NOMO-1 treated with dmso at 0.1 percent for 144 hours (cell line): Measurements from ENCODE around the gene STK25.

Source experiments
- DNase-seq: peaks from one replicate; lab custom pipeline; 2025; ENCODE audit not compliant: unreplicated experiment; lab: John Stamatoyannopoulos, UW

The STK25 gene

DNA sequence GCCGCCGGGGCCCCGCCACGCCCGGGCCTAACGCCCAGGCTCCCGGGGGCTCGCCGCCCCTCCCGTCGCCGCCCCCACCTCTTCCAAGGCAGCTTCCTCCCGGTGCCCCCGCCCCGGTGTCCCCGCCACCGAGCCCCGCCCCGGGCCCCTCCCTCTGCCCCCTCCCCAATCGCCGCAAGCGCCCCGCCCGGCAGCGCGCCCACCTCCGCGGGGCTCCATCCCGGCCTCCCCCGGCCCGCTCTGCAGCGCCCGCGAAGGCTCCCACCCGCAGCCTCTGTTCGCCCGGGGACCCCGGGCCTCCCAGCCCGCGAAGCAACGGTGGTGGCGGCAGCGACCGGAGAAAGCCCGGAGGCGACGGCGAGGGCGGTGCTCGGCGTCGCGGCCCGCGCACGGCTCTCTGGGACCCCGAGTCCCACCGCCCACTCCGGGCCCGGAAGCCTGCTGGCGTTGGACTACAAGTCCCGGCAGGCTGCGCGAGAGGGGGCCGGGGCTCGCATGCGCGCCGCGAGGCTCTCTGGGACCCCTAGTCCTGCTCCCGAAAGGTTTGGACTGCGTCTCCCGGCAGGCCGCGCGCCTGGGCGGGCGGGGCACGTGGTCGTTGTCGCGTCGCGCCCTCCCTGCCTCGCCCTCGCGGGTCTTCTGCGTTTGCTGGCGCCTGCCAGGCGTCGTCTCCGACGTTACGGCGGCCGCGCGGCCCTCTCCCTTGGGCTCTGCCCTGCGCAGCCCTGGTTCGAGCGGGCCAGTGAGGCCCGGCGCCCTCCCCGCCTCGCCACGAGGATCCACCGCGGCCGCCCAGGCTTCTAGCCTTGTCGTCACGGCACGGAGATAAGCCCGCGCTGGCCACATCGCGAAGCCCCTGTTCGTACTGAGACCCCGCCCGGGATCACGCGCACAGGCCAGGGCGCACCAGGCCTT, at the start of gene STK25:
STK25 (minus strand) TSS at position 345 of the 915 bp plus-strand sequence. CDS start 549 bp downstream, outside the sequence.
- DNase-seq: peak; percentile 92

DNA sequence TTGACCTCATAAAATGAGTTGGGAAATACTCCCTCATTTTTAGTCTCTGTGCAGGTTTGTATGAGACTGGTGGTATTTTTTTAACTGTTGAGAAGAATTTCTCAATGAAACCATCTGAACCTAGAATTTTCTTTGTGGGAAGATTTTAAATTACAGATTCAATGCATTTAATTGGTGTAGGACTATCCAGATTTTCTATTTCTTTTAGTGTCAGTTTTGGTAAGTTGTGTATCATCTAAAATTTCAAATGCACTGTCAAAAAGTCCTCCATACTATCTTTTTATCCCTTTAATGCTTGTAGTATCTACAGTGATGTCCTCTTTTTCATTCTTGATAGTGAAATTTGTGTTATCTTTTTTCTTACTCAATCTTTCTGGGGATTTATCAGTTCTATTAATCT, 48.4 kb upstream of the STK25 start:
- no peak for DNase-seq

- no peak for DNase-seq
These were observed 47.3 kb upstream of the STK25 start for GRCh38 chr2:241555711-241556110.

- no peak for DNase-seq
These were observed 46.4 kb upstream of the STK25 start for GRCh38 chr2:241554610-241555322.

- no peak for DNase-seq
These were observed 45.6 kb upstream of the STK25 start for GRCh38 chr2:241553981-241554380.

GRCh38 chr2:241553512-241553830, 45.1 kb upstream of the STK25 start:
- no peak for DNase-seq

DNA sequence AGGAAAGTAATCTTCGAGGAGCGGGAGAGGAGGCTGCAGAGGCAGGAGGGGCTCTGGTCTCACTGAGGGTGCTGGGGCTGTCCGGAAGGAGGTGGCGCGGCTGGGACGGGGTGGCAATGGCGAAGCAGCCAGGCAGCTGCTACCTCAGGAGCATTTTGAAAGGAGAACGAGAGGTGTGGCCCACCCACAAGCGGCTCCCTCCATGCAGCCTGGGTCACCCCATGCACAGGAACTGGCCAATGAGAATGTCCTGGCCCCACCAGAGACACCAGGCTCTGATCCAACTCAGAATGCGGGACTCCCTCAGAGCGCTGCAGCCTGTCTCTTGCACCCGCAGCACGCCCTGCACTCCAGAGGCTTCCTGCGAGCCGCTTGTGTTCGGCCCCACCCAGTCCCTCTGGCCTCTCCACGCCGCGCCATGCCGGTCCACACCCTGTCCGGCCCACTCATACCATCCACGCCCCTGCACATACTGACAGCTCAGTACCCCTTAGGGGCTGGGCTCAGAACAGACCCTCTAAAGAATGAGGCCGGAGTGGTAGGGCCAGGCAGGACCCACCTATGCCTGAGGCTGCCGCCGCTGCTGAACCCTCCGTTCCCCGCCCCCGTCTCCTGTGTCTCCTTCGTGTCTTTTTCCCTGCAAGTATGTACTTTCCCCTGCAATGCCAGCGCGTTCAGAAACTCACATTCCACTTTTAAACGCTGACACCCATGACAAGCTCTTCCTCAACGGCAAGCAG, 43.8 kb upstream of the STK25 start:
- no peak for DNase-seq

- no peak for DNase-seq
These were observed 43.2 kb upstream of the STK25 start for GRCh38 chr2:241551599-241551997.

DNA sequence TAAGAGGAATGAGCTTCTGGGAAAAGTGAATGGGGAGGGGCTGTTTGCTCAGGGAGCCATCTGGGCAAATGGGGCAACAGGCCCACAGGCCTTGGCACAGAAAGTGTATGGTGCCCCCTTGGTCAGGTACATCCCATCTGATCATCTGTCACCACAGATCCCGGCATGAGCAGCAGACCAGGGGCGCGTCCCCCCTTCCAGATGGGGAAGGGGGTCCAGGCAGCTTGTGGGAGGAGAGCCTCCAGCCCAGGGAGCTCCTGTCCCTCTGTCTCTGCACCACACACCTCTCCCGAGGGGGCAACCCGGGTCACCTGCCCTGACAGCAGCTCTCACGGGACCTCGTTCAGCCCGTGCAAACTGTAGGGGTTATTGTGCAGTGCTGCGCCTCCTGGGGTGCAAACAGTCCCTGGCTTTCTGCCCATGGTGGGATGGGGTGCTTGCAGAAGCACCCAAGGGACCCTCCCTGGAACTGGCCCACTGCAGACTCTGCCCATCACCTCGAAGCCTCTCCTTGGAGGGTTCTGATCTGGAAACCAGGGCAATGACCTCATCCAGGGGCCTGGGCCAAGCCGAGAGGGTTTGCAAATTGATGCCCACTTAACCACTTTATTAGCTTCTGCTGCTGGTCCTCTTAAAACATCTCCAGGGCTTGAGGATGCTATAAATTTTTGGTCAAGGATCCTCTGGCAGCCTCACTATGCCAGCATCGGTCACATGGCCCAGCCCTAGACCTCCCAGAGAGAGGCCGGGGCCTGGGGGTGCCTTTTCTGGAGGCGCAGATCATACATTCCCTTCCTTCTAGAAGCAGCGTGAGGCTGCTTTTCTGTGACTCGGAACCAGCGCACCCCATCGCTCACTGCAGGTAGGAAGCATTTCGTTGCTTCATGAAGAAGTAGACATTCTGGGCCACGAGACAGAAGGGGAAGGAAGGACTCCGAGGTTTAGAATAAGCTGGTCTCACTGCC, 42.5 kb upstream of the STK25 start:
- no peak for DNase-seq

DNA sequence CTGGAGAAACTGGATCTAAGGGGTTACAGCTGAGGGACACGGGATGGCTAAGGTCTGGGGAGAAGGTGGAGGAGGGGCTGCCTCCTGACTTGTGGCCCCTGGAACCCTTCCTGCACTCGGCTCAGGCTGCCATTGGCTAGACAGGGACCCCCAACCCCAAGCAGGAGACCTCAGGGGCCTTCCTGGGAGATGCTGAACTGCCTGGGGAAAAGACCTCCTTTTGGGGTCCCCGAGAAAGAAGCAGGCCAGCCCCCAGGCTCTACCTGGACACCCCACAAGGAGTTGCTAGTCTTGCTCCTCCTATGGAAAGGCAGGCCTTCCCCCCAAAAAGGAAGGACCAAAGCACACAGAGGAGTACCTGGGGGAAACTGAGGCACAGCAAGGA, 40.1 kb upstream of the STK25 start:
- no peak for DNase-seq

- DNase-seq: no peak
These were observed 39.5 kb upstream of the STK25 start for GRCh38 chr2:241547781-241548450.

DNA sequence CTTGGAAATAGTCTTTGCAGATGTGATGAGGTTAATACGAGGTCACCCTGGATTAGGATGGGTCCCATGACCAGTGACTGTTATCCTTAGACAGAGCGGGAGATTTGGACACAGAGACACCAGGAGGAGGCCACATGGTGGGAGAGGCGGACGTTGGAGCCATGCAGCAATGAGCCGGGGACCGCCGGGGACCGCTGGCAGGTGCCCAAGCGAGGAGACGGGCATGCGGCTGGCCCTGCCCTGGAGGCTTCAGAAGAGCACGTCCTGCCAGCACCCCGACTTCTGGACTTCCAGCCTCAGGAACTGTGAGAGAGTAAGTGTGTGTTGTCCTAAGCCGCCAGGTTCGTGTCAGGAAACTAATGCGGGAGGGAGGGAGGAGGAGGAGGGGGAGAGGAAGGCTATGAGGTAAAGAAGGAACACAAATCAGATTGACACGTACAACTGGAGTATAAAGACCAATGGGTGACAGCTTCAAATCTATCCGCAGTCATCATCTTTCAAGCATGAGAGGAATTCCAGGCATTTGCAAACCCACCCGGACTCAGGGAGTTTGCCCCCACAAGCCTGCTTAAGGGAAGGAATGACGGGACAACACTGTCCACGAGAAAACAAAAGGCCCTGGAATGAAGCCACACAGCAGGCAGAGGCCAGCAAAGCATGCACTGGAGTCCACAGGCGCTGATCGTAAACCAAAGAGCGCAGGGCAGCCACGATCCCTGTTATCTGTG, 38.6 kb upstream of the STK25 start:
- DNase-seq: no peak

GRCh38 chr2:241545523-241546473, 37.4 kb upstream of the STK25 start:
- DNase-seq: no peak

- DNase-seq: no peak
These were observed 36.7 kb upstream of the STK25 start for GRCh38 chr2:241545106-241545505.

- DNase-seq: no peak
These were observed 33.9 kb upstream of the STK25 start for GRCh38 chr2:241542278-241542605.

DNA sequence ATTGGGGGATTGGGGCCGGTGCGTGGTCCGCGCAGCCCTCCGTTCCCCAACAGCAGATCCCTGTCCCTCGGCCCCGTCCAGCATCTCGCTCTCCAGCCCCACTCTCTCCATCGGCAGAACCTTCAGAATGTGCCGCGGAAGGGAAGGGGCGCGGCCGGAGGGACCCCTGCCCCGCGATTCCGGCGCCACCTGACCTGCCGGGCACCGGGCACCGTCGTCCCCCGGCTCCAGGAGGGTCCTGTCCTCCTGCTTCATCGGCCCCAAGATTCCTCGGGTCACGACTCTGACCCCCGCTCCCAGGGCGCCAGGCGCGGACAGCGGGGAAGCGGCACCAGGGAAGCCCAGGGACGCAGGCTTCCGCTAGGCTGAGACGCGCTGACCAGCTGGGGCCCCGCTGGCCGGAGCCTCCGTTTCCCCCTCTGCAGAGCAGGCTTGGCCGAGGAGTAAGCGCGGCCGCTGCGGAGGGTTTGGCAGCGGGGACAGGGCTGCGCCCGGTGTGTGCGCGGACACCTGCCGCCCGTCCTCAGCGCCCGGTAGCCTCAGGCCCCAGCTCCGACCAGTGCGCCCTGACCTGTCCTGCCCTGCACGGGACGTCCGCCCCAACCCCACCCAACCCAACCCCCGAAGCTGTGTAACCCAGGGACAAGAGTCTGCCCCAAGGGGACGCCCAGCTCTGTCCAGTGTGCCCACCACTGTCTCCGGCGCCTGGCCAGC, 33.3 kb upstream of the STK25 start:
- no peak for DNase-seq

GRCh38 chr2:241540771-241541561, 32.6 kb upstream of the STK25 start:
- no peak for DNase-seq
